HepG2 (cell line): ENCODE data around the gene MX2. TPM values are rescaled to one million over a fixed set of nuclear protein-coding genes. Genes with fewer than 3 reads are reported as not detected.

Experiments used
- CAMTA2 ChIP-seq: sonication (generic); formaldehyde crosslinking; IDR thresholded peaks from 2 replicates; pipeline ENCODE4 v1.4.0; 2020; ENCODE audit warnings: mild to moderate bottlenecking, missing genetic modification reagents, borderline replicate concordance
- JARID2 ChIP-seq: sonication (generic); formaldehyde crosslinking; IDR thresholded peaks from 2 replicates; pipeline ENCODE4 v1.8.1; 2023; ENCODE audit warnings: missing genetic modification reagents, inconsistent platforms; ENCODE audit not compliant: insufficient replicate concordance
- NFE2 ChIP-seq: sonication (generic); formaldehyde crosslinking; IDR thresholded peaks from 2 replicates; pipeline ENCODE4 v1.4.0; 2020; ENCODE audit warnings: missing genetic modification reagents
- ONECUT2 ChIP-seq: sonication (generic); formaldehyde crosslinking; IDR thresholded peaks from 2 replicates; pipeline ENCODE4 v1.4.0; 2020; ENCODE audit warnings: missing genetic modification reagents
- PAWR ChIP-seq: sonication (generic); formaldehyde crosslinking; IDR thresholded peaks from 2 replicates; pipeline ENCODE4 v1.4.0; 2020; ENCODE audit warnings: missing genetic modification reagents, mild to moderate bottlenecking, borderline replicate concordance
- POLR2AphosphoS2 ChIP-seq: IDR thresholded peaks from 2 replicates; pipeline ENCODE4 v1.6.1; 2011; ENCODE audit warnings: low read depth, low read length, improper control_type of control experiment
- RXRB ChIP-seq: IDR thresholded peaks from 2 replicates; pipeline ENCODE4 v1.6.1; 2016; ENCODE audit warnings: borderline replicate concordance, missing genetic modification reagents, missing compliant biosample characterization
- SETDB1 ChIP-seq: sonication (generic); formaldehyde crosslinking; IDR thresholded peaks from 2 replicates; pipeline ENCODE4 v1.5.1; 2020; ENCODE audit warnings: missing genetic modification reagents, mild to moderate bottlenecking, borderline replicate concordance
- SKI ChIP-seq: fragments of 450-650 bp; IDR thresholded peaks from one replicate; pipeline ENCODE4 v1.6.1; 2018; ENCODE audit warnings: mild to moderate bottlenecking; ENCODE audit not compliant: partially characterized antibody
- SOX5 ChIP-seq: IDR thresholded peaks from 2 replicates; pipeline ENCODE4 v1.6.1; 2016; ENCODE audit warnings: borderline replicate concordance
- ZNF264 ChIP-seq: sonication (generic); formaldehyde crosslinking; IDR thresholded peaks from 2 replicates; pipeline ENCODE4 v1.4.0; 2020; ENCODE audit warnings: missing genetic modification reagents
- ZNF296 ChIP-seq: sonication (generic); formaldehyde crosslinking; conservative IDR thresholded peaks from 2 replicates; pipeline ENCODE4 v1.5.0; 2020; ENCODE audit warnings: mild to moderate bottlenecking, missing genetic modification reagents
- ZNF670 ChIP-seq: sonication (generic); formaldehyde crosslinking; IDR thresholded peaks from 2 replicates; pipeline ENCODE4 v1.8.0; 2022; ENCODE audit warnings: mild to moderate bottlenecking, missing genetic modification reagents, borderline replicate concordance
- ZNF749 ChIP-seq: sonication (generic); formaldehyde crosslinking; IDR thresholded peaks from 2 replicates; pipeline ENCODE4 v1.8.0; 2022; ENCODE audit warnings: mild to moderate bottlenecking, missing genetic modification reagents, moderate library complexity, borderline replicate concordance
- ZNF772 ChIP-seq: sonication (generic); formaldehyde crosslinking; IDR thresholded peaks from 2 replicates; pipeline ENCODE4 v1.5.0; 2020; ENCODE audit warnings: mild to moderate bottlenecking, missing genetic modification reagents
- polyA plus RNA-seq, 8 experiments: library from polyadenylated mRNA; depleted of rRNA in 3 of 8; stranded (reverse) in 7 of 8; unstranded in 1 of 8; fragments of >200 nt; fragmentation: Illumina TruSeq in 4 of 8; extraction: Trizol in 4 of 8; gene quantifications; 2 replicates each; pipeline versions ENCODE4 v1.2.1 to v1.2.3, GENCODE V29; 2011 to 2016; ENCODE audit warnings: low read depth in 4 of 8, missing spikeins in 1 of 8, mixed read lengths in 1 of 8; ENCODE audit not compliant: insufficient read depth in 1 of 8
- total RNA-seq, 5 experiments: library from RNA; depleted of rRNA; stranded (reverse); fragments of >200 nt; fragmentation: Illumina TruSeq; extraction: Trizol; gene quantifications; 2 replicates each; pipeline ENCODE4 v1.2.3, GENCODE V29; 2016; ENCODE audit warnings: low read depth in 1 of 5
- TF ChIP-seq, protein P1 (sequence below): IDR thresholded peaks from 2 replicates; pipeline ENCODE4 v1.4.0; 2020; ENCODE audit warnings: mild to moderate bottlenecking, missing genetic modification reagents
- TF ChIP-seq, protein P2 (sequence below): sonication (generic); formaldehyde crosslinking; IDR thresholded peaks from 2 replicates; pipeline ENCODE4 v1.4.0; 2020; ENCODE audit warnings: missing genetic modification reagents, borderline replicate concordance
- TF ChIP-seq, protein P3 (sequence below): IDR thresholded peaks from 2 replicates; pipeline ENCODE4 v1.6.1; 2016; ENCODE audit warnings: low read depth, control low read depth

The MX2 gene
- total and polyA plus RNA-seq, 2 of the 13 experiments (the other 11 are each of a cell fraction or from before 2014, with no cell fraction given): 24.0 to 35.7 TPM

DNA sequence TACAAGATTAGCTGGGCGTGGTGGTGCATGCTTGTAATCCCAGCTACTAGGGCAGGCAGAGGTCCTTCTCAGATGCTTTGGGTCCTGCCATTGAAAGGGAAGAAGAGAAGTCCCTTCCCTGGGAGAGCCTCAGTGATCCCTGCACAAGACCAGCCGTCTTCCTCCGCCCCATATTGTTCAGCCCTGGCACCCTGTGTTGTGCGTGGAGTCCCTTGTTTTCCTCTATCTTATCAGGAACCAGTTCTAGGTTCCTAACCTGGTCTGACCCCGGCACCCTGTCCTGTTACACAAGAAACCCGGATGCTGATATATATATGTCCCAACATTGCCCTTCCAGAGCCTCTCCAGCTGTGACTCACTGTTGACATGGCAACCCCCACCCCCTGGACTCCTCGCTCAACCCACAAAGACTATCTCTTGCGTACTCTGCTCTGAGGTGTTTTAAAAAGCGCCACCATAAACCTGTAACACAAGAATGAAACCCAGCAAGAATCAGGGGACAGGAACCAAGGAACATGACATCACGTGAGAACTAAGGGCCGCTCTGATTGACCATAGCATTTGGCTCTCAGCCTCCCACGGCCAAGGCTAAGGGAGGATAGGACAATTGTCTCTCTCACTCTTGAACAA is 4.8 kb downstream of the MX2 start (continued):
- TF ChIP-seq, protein P1, sequence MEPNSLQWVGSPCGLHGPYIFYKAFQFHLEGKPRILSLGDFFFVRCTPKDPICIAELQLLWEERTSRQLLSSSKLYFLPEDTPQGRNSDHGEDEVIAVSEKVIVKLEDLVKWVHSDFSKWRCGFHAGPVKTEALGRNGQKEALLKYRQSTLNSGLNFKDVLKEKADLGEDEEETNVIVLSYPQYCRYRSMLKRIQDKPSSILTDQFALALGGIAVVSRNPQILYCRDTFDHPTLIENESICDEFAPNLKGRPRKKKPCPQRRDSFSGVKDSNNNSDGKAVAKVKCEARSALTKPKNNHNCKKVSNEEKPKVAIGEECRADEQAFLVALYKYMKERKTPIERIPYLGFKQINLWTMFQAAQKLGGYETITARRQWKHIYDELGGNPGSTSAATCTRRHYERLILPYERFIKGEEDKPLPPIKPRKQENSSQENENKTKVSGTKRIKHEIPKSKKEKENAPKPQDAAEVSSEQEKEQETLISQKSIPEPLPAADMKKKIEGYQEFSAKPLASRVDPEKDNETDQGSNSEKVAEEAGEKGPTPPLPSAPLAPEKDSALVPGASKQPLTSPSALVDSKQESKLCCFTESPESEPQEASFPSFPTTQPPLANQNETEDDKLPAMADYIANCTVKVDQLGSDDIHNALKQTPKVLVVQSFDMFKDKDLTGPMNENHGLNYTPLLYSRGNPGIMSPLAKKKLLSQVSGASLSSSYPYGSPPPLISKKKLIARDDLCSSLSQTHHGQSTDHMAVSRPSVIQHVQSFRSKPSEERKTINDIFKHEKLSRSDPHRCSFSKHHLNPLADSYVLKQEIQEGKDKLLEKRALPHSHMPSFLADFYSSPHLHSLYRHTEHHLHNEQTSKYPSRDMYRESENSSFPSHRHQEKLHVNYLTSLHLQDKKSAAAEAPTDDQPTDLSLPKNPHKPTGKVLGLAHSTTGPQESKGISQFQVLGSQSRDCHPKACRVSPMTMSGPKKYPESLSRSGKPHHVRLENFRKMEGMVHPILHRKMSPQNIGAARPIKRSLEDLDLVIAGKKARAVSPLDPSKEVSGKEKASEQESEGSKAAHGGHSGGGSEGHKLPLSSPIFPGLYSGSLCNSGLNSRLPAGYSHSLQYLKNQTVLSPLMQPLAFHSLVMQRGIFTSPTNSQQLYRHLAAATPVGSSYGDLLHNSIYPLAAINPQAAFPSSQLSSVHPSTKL (CRISPR knock-in tag): peak; percentile 68
- TF ChIP-seq PAWR (CRISPR knock-in tag) (no peak), SETDB1 (CRISPR knock-in tag) (no peak), JARID2 (CRISPR knock-in tag) (no peak), RXRB (CRISPR knock-in tag) (peak; percentile 98), ZNF670 (CRISPR knock-in tag) (no peak), ZNF264 (CRISPR knock-in tag) (no peak), CAMTA2 (CRISPR knock-in tag) (no peak), NFE2 (CRISPR knock-in tag) (no peak), ZNF772 (no peak; the same call in 1 of the 2 replicates), POLR2AphosphoS2 (no peak), ZNF749 (no peak), SKI (peak; percentile 48), ONECUT2 (CRISPR knock-in tag) (no peak), ZNF296 (CRISPR knock-in tag) (no peak), SOX5 (CRISPR knock-in tag) (peak; percentile 77)
- TF ChIP-seq, protein P2, sequence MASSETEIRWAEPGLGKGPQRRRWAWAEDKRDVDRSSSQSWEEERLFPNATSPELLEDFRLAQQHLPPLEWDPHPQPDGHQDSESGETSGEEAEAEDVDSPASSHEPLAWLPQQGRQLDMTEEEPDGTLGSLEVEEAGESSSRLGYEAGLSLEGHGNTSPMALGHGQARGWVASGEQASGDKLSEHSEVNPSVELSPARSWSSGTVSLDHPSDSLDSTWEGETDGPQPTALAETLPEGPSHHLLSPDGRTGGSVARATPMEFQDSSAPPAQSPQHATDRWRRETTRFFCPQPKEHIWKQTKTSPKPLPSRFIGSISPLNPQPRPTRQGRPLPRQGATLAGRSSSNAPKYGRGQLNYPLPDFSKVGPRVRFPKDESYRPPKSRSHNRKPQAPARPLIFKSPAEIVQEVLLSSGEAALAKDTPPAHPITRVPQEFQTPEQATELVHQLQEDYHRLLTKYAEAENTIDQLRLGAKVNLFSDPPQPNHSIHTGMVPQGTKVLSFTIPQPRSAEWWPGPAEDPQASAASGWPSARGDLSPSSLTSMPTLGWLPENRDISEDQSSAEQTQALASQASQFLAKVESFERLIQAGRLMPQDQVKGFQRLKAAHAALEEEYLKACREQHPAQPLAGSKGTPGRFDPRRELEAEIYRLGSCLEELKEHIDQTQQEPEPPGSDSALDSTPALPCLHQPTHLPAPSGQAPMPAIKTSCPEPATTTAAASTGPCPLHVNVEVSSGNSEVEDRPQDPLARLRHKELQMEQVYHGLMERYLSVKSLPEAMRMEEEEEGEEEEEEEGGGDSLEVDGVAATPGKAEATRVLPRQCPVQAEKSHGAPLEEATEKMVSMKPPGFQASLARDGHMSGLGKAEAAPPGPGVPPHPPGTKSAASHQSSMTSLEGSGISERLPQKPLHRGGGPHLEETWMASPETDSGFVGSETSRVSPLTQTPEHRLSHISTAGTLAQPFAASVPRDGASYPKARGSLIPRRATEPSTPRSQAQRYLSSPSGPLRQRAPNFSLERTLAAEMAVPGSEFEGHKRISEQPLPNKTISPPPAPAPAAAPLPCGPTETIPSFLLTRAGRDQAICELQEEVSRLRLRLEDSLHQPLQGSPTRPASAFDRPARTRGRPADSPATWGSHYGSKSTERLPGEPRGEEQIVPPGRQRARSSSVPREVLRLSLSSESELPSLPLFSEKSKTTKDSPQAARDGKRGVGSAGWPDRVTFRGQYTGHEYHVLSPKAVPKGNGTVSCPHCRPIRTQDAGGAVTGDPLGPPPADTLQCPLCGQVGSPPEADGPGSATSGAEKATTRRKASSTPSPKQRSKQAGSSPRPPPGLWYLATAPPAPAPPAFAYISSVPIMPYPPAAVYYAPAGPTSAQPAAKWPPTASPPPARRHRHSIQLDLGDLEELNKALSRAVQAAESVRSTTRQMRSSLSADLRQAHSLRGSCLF (CRISPR knock-in tag): no peak
- TF ChIP-seq, protein P3, sequence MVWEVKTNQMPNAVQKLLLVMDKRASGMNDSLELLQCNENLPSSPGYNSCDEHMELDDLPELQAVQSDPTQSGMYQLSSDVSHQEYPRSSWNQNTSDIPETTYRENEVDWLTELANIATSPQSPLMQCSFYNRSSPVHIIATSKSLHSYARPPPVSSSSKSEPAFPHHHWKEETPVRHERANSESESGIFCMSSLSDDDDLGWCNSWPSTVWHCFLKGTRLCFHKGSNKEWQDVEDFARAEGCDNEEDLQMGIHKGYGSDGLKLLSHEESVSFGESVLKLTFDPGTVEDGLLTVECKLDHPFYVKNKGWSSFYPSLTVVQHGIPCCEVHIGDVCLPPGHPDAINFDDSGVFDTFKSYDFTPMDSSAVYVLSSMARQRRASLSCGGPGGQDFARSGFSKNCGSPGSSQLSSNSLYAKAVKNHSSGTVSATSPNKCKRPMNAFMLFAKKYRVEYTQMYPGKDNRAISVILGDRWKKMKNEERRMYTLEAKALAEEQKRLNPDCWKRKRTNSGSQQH: no peak
